Fibroblast of the aortic adventitia (primary cell): ENCODE data around the gene ADAMTS2. TPM values are rescaled to one million over a fixed set of nuclear protein-coding genes. Genes with fewer than 3 reads are reported as not detected.

ENCODE experiments used
- DNase-seq: peaks from one replicate; pipeline ENCODE4 v3.0.0-alpha.2; 2010; ENCODE audit warnings: low read depth
- H3K4me3 ChIP-seq: 2 replicates; pipeline ENCODE4 v1.5.1; 2011; ENCODE audit warnings: low read depth, mild to moderate bottlenecking, control low read depth, low read length, moderate library complexity
- total RNA-seq: library from RNA; depleted of rRNA; stranded (reverse); fragments of >200 nt; gene quantifications from 2 replicates; pipeline ENCODE4 v1.2.3, GENCODE V29; 2012; ENCODE audit warnings: low replicate concordance
- TF ChIP-seq, protein P1 (sequence below): IDR thresholded peaks from 2 replicates; pipeline ENCODE4 v1.5.1; 2011; ENCODE audit warnings: mild to moderate bottlenecking, low read length, control low read depth, inconsistent platforms; ENCODE audit not compliant: insufficient read depth

The ADAMTS2 gene
- total RNA-seq, 1 donor, result 25.8 TPM

DNA sequence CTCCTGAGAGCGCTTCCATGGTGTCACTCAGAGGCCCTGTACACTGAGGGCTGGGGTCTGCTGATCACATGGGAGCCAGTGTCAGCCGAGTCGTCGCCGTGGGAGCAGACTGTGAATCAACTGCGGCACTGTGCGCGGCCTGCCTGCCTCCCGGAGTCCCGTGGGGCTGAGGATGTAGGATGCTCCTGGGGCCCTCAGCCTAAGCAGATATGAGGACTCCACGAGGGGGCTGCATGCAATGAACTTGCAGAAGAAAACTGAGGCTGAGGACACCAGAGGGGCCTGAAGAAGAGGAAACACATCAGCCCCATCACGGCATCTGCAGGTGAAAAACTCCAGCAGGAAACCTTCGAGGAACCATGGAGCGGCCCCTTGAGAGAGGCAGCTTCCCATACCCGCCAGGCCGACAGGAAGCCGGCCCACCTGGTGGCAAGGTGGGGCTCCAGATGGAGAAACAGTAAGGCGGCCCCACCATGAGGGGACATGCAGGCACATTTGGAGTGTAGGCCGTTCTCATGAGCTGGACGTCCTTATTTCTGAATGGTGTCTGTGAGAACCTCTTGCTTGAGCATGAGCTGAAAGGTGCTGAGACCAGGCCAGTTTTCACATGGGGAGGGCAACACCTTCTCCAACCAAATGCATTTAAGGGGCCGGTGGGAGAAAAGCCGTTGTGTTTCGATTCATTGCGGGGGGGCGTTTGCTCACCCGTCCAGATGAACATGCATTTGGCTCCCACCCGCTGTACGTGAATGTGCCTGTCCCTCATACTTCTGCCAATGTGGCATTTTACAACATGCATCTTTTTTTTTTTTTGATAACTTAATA lies 35.2 kb upstream of the ADAMTS2 start:
- TF ChIP-seq, protein P1, sequence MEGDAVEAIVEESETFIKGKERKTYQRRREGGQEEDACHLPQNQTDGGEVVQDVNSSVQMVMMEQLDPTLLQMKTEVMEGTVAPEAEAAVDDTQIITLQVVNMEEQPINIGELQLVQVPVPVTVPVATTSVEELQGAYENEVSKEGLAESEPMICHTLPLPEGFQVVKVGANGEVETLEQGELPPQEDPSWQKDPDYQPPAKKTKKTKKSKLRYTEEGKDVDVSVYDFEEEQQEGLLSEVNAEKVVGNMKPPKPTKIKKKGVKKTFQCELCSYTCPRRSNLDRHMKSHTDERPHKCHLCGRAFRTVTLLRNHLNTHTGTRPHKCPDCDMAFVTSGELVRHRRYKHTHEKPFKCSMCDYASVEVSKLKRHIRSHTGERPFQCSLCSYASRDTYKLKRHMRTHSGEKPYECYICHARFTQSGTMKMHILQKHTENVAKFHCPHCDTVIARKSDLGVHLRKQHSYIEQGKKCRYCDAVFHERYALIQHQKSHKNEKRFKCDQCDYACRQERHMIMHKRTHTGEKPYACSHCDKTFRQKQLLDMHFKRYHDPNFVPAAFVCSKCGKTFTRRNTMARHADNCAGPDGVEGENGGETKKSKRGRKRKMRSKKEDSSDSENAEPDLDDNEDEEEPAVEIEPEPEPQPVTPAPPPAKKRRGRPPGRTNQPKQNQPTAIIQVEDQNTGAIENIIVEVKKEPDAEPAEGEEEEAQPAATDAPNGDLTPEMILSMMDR, result no peak
- DNase-seq, result no peak
- H3K4me3 ChIP-seq, result no peak overlapping the region

DNA sequence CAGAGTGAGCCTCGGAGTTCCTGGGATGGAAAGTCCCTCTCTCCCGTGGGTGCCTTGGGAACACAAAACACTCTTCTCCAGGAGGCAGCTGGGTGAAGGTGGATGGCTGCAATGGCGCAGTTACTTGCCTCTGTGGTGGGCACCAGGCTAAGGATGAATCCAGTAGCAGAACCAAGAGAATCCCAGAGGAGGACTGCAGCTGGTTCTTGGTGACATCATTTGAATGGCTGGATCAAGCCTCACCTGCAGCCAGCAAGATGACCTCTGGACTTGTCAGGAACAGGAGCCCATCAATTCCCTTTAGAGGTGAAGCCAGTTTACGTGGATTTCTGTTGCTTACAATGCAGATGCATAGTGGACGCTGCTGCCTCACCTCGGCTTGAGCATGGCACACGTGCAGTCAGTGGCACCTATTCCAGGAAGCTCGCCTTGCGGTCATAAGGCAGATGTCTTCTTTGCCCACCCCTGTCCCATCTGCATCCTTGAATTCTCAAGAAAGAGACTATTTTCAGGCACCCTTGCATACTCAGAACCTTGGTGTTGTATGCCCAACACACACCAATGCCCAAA lies 34.1 kb upstream of the ADAMTS2 start:
- TF ChIP-seq, protein P1, result no peak
- H3K4me3 ChIP-seq, result no peak overlapping the region
- no peak for DNase-seq

GRCh38 chr5:179378441-179379271 lies 33.4 kb upstream of the ADAMTS2 start:
- TF ChIP-seq, protein P1, result no peak
- H3K4me3 ChIP-seq, result no peak overlapping the region
- no peak for DNase-seq

DNA sequence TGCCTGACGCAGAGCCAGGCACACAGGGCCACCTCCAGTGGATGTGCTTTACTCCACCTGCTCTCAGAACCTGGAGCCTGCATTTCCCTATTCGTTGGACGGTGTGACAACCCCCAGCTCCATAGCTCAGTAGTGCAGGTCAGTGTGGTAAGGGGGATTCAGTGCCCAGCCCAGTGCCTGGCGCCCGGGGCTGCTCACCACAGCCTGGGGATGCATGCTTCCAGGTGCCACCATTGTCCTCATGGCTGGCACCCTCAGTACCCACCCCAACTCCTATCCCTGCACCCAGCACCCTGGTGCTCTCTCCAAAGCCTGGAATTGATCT lies 32.8 kb upstream of the ADAMTS2 start:
- H3K4me3 ChIP-seq, result no peak overlapping the region

DNA sequence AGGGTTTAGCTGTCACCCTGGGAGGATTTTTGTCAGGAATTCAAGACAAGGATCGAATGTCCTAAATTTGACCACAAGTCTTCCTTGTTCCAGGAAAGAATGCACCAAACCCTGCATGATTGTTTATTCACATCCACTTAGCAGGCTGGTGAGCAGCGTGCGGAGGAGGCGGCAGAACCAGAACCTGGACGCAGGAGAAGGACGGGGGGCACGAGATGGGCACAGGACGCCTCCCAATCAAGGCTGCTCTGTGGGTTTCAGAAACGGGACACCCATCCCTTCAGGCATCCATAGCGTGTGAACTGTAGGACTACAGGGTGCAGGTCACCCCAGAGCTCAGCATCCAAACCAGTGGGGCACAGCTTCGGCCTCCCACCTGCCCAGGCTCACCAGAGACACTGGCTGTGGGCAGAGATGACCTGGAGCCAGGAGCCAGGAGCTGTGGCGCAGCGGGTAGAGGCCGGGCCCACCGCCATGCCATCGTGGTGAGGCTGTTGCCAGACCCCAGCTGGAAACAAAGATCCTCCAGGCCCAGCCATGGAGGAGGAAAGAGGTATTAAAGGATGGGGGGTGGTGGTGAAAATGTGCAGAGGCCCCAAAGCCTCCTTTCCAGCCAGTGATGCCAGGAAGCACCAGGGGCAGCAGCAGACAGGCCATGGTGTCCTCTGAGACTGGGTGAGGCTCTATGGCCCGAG lies 32.3 kb upstream of the ADAMTS2 start:
- H3K4me3 ChIP-seq, result no peak overlapping the region
- TF ChIP-seq, protein P1, result no peak
- DNase-seq, result no peak

More for the DNA sequence above, 32.8 kb upstream of the ADAMTS2 start:
- TF ChIP-seq, protein P1, result no peak
- DNase-seq, result no peak

GRCh38 chr5:179376701-179377420 lies 31.6 kb upstream of the ADAMTS2 start:
- no peak for DNase-seq
- TF ChIP-seq, protein P1, result no peak
- no peak overlapping the region for H3K4me3 ChIP-seq
